T47D (cell line): ENCODE measurements around the gene GALNT2.

Experiments
- DNase-seq, 2 experiments: peaks; one replicate each; pipeline versions ENCODE4 v3.0.0 to v3.0.0-alpha.2; 2011 to 2012; ENCODE audit warnings: low read depth in 1 of 2, low spot score in 1 of 2
- JUND ChIP-seq: IDR thresholded peaks from 2 replicates; pipeline ENCODE4 v1.6.1; 2012; ENCODE audit warnings: low read depth
- in situ Hi-C: cut with HindIII; loops from 2 replicates; pipeline ENCODE4 v1.10.0; 2016; ENCODE audit warnings: low sequenced_read_pairs, low pct_unique_long_range_greater_than_20kb

The GALNT2 gene

GRCh38 chr1:230066466-230067404 lies at the start of gene GALNT2:
TSS of gene GALNT2 (plus strand) at chr1:230067238. CDS start at chr1:230067281, 43 bp downstream.
- no peak for TF ChIP-seq JUND
- DNase-seq, result peak; percentile 95 to 97
- in situ Hi-C loops, result no loop called here

- in situ Hi-C loops, result no loop called here
- no peak for TF ChIP-seq JUND
- DNase-seq, result no peak
Measured at GRCh38 chr1:230020451-230020850, 46.6 kb upstream of the GALNT2 start.

GRCh38 chr1:230022666-230023380 lies 44.2 kb upstream of the GALNT2 start:
- TF ChIP-seq JUND, result no peak
- peak in 1 of 2 experiments; percentile 32 for DNase-seq
- in situ Hi-C loops, result no loop called here

- peak in 1 of 2 experiments; percentile 19 for DNase-seq
- in situ Hi-C loops, result no loop called here
- TF ChIP-seq JUND, result no peak
Measured at GRCh38 chr1:230025686-230026085, 41.4 kb upstream of the GALNT2 start.

GRCh38 chr1:230026139-230026538 lies 40.9 kb upstream of the GALNT2 start:
- in situ Hi-C loops, result no loop called here
- no peak for TF ChIP-seq JUND

GRCh38 chr1:230026572-230026971 lies 40.5 kb upstream of the GALNT2 start:
- no peak for DNase-seq
- TF ChIP-seq JUND, result no peak
- in situ Hi-C loops, result no loop called here

More at GRCh38 chr1:230026139-230026538, 40.9 kb upstream of the GALNT2 start:
- no peak for DNase-seq

GRCh38 chr1:230028602-230029223 lies 38.3 kb upstream of the GALNT2 start:
- no peak for TF ChIP-seq JUND
- in situ Hi-C loops, result no loop called here
- DNase-seq, result no peak

GRCh38 chr1:230029244-230029941 lies 37.6 kb upstream of the GALNT2 start:
- DNase-seq, result no peak
- in situ Hi-C loops, result no loop called here
- TF ChIP-seq JUND, result no peak

GRCh38 chr1:230030122-230030821 lies 36.8 kb upstream of the GALNT2 start:
- no peak for DNase-seq
- in situ Hi-C loops, result no loop called here
- TF ChIP-seq JUND, result no peak

GRCh38 chr1:230031131-230031530 lies 35.9 kb upstream of the GALNT2 start:
- DNase-seq, result no peak
- no peak for TF ChIP-seq JUND
- in situ Hi-C loops, result no loop called here

- TF ChIP-seq JUND, result no peak
- in situ Hi-C loops, result no loop called here
- DNase-seq, result no peak
Measured at GRCh38 chr1:230032516-230033281, 34.3 kb upstream of the GALNT2 start.
